Suprapubic skin (tissue), 3 donors: ENCODE data around the gene UBE2N.

Source experiments
- CTCF ChIP-seq, 2 donors: fragments of 200-600 bp in 1 of 2; fragments of 450-650 bp in 1 of 2; sonication (generic) in 1 of 2; IDR thresholded peaks; one replicate each; pipeline ENCODE4 v1.5.1; 2016 to 2019; ENCODE audit warnings: antibody characterized with exemption in 2 of 2, mild to moderate bottlenecking in 1 of 2, moderate library complexity in 1 of 2
- EP300 ChIP-seq: sonication (generic); formaldehyde crosslinking; IDR thresholded peaks from one replicate; pipeline ENCODE4 v1.6.1; 2017; ENCODE audit warnings: antibody characterized with exemption

DNA sequence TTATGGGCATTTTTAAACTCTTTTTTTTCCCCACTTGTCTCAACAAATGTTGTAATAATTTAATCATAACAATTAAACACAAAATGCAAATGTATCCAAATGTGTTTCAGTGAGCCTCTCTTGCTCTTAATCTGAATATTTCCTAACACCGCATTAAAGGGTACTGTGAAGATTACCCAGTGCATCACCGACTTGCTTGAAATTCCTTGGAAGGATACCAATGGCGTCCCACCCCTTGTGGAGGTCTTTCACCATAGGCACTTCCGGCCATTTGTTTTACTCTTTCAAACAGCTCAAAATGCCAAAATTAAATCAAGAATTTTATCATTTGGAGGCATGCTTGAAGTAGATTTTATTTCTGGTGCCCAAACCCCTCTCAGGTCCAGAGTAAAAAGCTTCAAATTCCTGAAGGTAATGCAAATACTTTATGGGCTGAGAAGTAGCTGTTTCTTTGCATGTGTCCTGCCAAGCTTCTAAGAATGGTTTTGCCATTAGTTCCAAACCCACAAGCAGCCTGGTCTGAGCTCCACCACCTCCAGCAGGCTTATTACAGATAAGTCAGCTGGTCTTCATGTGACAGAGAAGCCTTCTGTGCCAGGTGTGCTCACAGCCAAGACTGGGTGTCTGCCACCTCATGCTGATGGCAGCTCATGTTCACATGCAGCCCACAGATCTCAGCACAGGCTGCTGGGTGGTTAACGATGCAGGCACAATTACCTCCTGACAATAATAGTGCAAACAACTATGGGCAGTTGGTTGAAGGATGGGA is 80.4 kb downstream of the UBE2N start:
- TF ChIP-seq CTCF (IDR thresholded peaks at IDR 0.05) (no peak), EP300 (no peak)
